Measurements from ENCODE around the gene STIM1. TPM values are rescaled to one million over a fixed set of nuclear protein-coding genes. Genes with fewer than 3 reads are reported as not detected.

STIM1 gene
- total RNA-seq, 1 experiment from 2014 or later = 55.1 TPM

- no peak overlapping the region for H3K4me3 Mint-ChIP-seq (ENCODE audit: unreplicated experiment)
These were observed 38.2 kb upstream of the STIM1 start for GRCh38 chr11:3817181-3817800.

GRCh38 chr11:3820971-3821370 is 34.5 kb upstream of the STIM1 start:
- H3K4me3 Mint-ChIP-seq (ENCODE audit: unreplicated experiment) = no peak overlapping the region
- H3K9me3 Mint-ChIP-seq (ENCODE audit: unreplicated experiment) = no peaks in the 10 kb centered on the region
- H3K4me3 ChIP-seq (ENCODE audit: low read depth, low read length) = no peak overlapping the region
- CTCF ChIA-PET = interaction anchor here (1.7 kb wide), 1 partner anchor 20 kb away, joined by 8 read pairs; the partner anchor contains the start of gene RHOG
- TF ChIP-seq CTCF (IDR thresholded peaks at IDR 0.05; ENCODE audit: insufficient read depth in 1 of 2, low read depth in 1 of 2, low read length in 1 of 2, severe bottlenecking in 1 of 2, unreplicated experiment in 1 of 2) = no peak
- peaks cover 13% of the 10 kb centered on the region for H3K4me1 Mint-ChIP-seq (ENCODE audit: low read depth, unreplicated experiment)
- BruUV-seq (replicated peaks) = no TSS peak
- peaks cover 1% of the 10 kb centered on the region; the same call in 1 of the 2 replicates for H3K36me3 ChIP-seq (ENCODE audit: control insufficient read depth, insufficient read depth, low read length)
- H3K27me3 Mint-ChIP-seq (ENCODE audit: insufficient read depth, unreplicated experiment) = no peaks in the 10 kb centered on the region
- no peak overlapping the region for H3K27ac Mint-ChIP-seq (ENCODE audit: unreplicated experiment)
- DNase-seq = no peak
- no peaks in the 10 kb centered on the region for H3K9me3 ChIP-seq
- peaks cover 19% of the 10 kb centered on the region for H3K36me3 Mint-ChIP-seq (ENCODE audit: insufficient read depth, unreplicated experiment)
- POLR2A ChIA-PET = interaction anchor here (0.6 to 0.8 kb wide), 2 partner anchors 12 to 274 kb away, joined by 3 read pairs; no protein-coding TSS in a partner anchor
- H3K27me3 ChIP-seq (replicated peaks; ENCODE audit: control insufficient read depth, insufficient read depth, low read length) = no peaks in the 10 kb centered on the region
- H3K4me1 ChIP-seq = peaks cover 15% of the 10 kb centered on the region
- intact Hi-C loops (cut with micrococcal nuclease; ENCODE audit: unreplicated experiment) = no loop called here

More at GRCh38 chr11:3817181-3817800, 38.2 kb upstream of the STIM1 start:
- TF ChIP-seq CTCF (IDR thresholded peaks at IDR 0.05; ENCODE audit: insufficient read depth in 1 of 2, low read depth in 1 of 2, low read length in 1 of 2, severe bottlenecking in 1 of 2, unreplicated experiment in 1 of 2) = no peak
- no peaks in the 10 kb centered on the region for H3K9me3 ChIP-seq
- H3K27me3 ChIP-seq (replicated peaks; ENCODE audit: control insufficient read depth, insufficient read depth, low read length) = no peaks in the 10 kb centered on the region
- BruUV-seq (replicated peaks) = no TSS peak
- H3K36me3 Mint-ChIP-seq (ENCODE audit: insufficient read depth, unreplicated experiment) = no peaks in the 10 kb centered on the region
- H3K27me3 Mint-ChIP-seq (ENCODE audit: insufficient read depth, unreplicated experiment) = no peaks in the 10 kb centered on the region
- ChIA-PET CTCF (interaction anchor here (1.0 kb wide), 1 partner anchor 17 kb away, joined by 3 read pairs; no protein-coding TSS in a partner anchor), POLR2A (no interaction called here)
- H3K27ac Mint-ChIP-seq (ENCODE audit: unreplicated experiment) = peak overlapping the region; percentile 24
- no peaks in the 10 kb centered on the region for H3K9me3 Mint-ChIP-seq (ENCODE audit: unreplicated experiment)
- H3K36me3 ChIP-seq (ENCODE audit: control insufficient read depth, insufficient read depth, low read length) = peaks cover 1% of the 10 kb centered on the region
- H3K4me1 ChIP-seq = peaks cover 17% of the 10 kb centered on the region
- intact Hi-C loops (cut with micrococcal nuclease; ENCODE audit: unreplicated experiment) = no loop called here
- no peak for DNase-seq
- H3K4me3 ChIP-seq (ENCODE audit: low read depth, low read length) = no peak overlapping the region
- H3K4me1 Mint-ChIP-seq (ENCODE audit: low read depth, unreplicated experiment) = peaks cover 18% of the 10 kb centered on the region

- H3K4me3 Mint-ChIP-seq (ENCODE audit: unreplicated experiment) = no peak overlapping the region
- no peak overlapping the region for H3K4me3 ChIP-seq (ENCODE audit: low read depth, low read length)
- intact Hi-C loops (cut with micrococcal nuclease; ENCODE audit: unreplicated experiment) = no loop called here
- H3K4me1 Mint-ChIP-seq (ENCODE audit: low read depth, unreplicated experiment) = peaks cover 4% of the 10 kb centered on the region
- peaks cover 1% of the 10 kb centered on the region for H3K4me1 ChIP-seq
- H3K36me3 ChIP-seq (ENCODE audit: control insufficient read depth, insufficient read depth, low read length) = peaks cover 1% of the 10 kb centered on the region; the same call in 1 of the 2 replicates
- H3K27me3 Mint-ChIP-seq (ENCODE audit: insufficient read depth, unreplicated experiment) = no peaks in the 10 kb centered on the region
- CTCF ChIA-PET = interaction anchor here (1.2 kb wide), 1 partner anchor 19 kb away, joined by 3 read pairs; the partner anchor contains the start of gene RHOG
- BruUV-seq (replicated peaks) = no TSS peak
- no peak overlapping the region for H3K27ac Mint-ChIP-seq (ENCODE audit: unreplicated experiment)
- TF ChIP-seq CTCF (IDR thresholded peaks at IDR 0.05; ENCODE audit: insufficient read depth in 1 of 2, low read depth in 1 of 2, low read length in 1 of 2, severe bottlenecking in 1 of 2, unreplicated experiment in 1 of 2) = no peak
- H3K27me3 ChIP-seq (replicated peaks; ENCODE audit: control insufficient read depth, insufficient read depth, low read length) = no peaks in the 10 kb centered on the region
- DNase-seq = no peak
- POLR2A ChIA-PET = no interaction called here
- H3K9me3 Mint-ChIP-seq (ENCODE audit: unreplicated experiment) = no peaks in the 10 kb centered on the region
- H3K36me3 Mint-ChIP-seq (ENCODE audit: insufficient read depth, unreplicated experiment) = peaks cover 33% of the 10 kb centered on the region
- no peaks in the 10 kb centered on the region for H3K9me3 ChIP-seq
These were observed 33.2 kb upstream of the STIM1 start for GRCh38 chr11:3822312-3822711.

Data from Caco-2 (cell line).